MM.1S (cell line): ENCODE results near the gene CACUL1.

ENCODE experiments used
- DNase-seq: peaks from one replicate; pipeline ENCODE4 v3.0.0-alpha.2; 2015
- H2AFZ ChIP-seq: fragments of 300-600 bp; sonication (generic); 2 replicates; pipeline ENCODE4 v1.6.0; 2016; ENCODE audit warnings: antibody characterized with exemption, low read length
- H3F3A ChIP-seq: fragments of 300-600 bp; sonication (generic); 2 replicates; pipeline ENCODE4 v1.6.1; 2016; ENCODE audit warnings: mild to moderate bottlenecking, antibody characterized with exemption, low read length, moderate library complexity, mixed read lengths; ENCODE audit not compliant: insufficient read depth
- H3K27ac ChIP-seq: fragments of 300-600 bp; sonication (generic); 2 replicates; pipeline ENCODE4 v1.5.1; 2016; ENCODE audit warnings: mild to moderate bottlenecking, low read length
- H3K27me3 ChIP-seq: fragments of 300-600 bp; sonication (generic); replicated peaks from 2 replicates; pipeline ENCODE4 v1.6.0; 2016; ENCODE audit warnings: low read length; ENCODE audit not compliant: insufficient read depth
- H3K36me3 ChIP-seq: fragments of 300-600 bp; sonication (generic); replicated peaks from 2 replicates; pipeline ENCODE4 v1.6.1; 2016; ENCODE audit warnings: mild to moderate bottlenecking, low read length, mixed read lengths; ENCODE audit not compliant: insufficient read depth
- H3K4me1 ChIP-seq: fragments of 300-600 bp; sonication (generic); 2 replicates; pipeline ENCODE4 v1.6.1; 2016; ENCODE audit warnings: low read length, mixed read lengths
- H3K4me2 ChIP-seq: fragments of 300-600 bp; sonication (generic); 2 replicates; pipeline ENCODE4 v1.6.0; 2016; ENCODE audit warnings: low read depth, low read length
- H3K4me3 ChIP-seq: fragments of 300-600 bp; sonication (generic); 2 replicates; pipeline ENCODE4 v1.5.1; 2016; ENCODE audit warnings: low read length, mixed read lengths
- H3K79me2 ChIP-seq: fragments of 300-600 bp; sonication (generic); 2 replicates; pipeline ENCODE4 v1.6.1; 2016; ENCODE audit warnings: mixed run types, low read length, mixed read lengths
- H3K9ac ChIP-seq: fragments of 300-600 bp; sonication (generic); 2 replicates; pipeline ENCODE4 v1.6.1; 2016; ENCODE audit warnings: low read length, mixed read lengths
- H3K9me2 ChIP-seq: fragments of 300-600 bp; sonication (generic); replicated peaks from 2 replicates; pipeline ENCODE4 v1.6.1; 2016; ENCODE audit warnings: mild to moderate bottlenecking, low read length, mixed read lengths; ENCODE audit not compliant: insufficient read depth
- H3K9me3 ChIP-seq: fragments of 300-600 bp; sonication (generic); replicated peaks from 2 replicates; pipeline ENCODE4 v1.6.1; 2016; ENCODE audit warnings: mild to moderate bottlenecking, low read length, mixed read lengths; ENCODE audit not compliant: insufficient read depth
- H4K20me1 ChIP-seq: fragments of 300-600 bp; sonication (generic); 2 replicates; pipeline ENCODE4 v1.6.1; 2016; ENCODE audit warnings: mild to moderate bottlenecking, low read length, moderate library complexity, mixed read lengths; ENCODE audit not compliant: insufficient read depth
- CTCF ChIP-seq: fragments of 300-600 bp; sonication (generic); IDR thresholded peaks from 2 replicates; pipeline ENCODE4 v1.5.1; 2016; ENCODE audit warnings: antibody characterized with exemption, low read length, mixed read lengths
- EZH2 ChIP-seq: fragments of 300-600 bp; sonication (generic); optimal IDR thresholded peaks from 2 replicates; pipeline ENCODE3; 2017; ENCODE audit warnings: low read depth, mild to moderate bottlenecking, antibody characterized with exemption, low read length, mixed read lengths
- EZH2phosphoT487 ChIP-seq: fragments of 300-600 bp; sonication (generic); IDR thresholded peaks from 2 replicates; pipeline ENCODE4 v1.6.1; 2018; ENCODE audit warnings: antibody characterized with exemption, low read length

Gene CACUL1

GRCh38 chr10:118754556-118755423 is at the start of gene CACUL1:
Gene CACUL1, minus strand, starts transcription at chr10:118754970. Its CDS starts 208 bp downstream, at chr10:118754762.
- peak; percentile 99 for DNase-seq
- peaks cover 11% of the 10 kb centered on the region for H3K4me1 ChIP-seq
- peak within 1 kb of the TSS; percentile 56; the same call in 1 of the 2 replicates for H3K27ac ChIP-seq
- H2AFZ ChIP-seq = peak within 1 kb of the TSS; percentile 96
- 0 out of 2 replicates have a peak, but pooled peaks cover 5% of the 10 kb centered on the region for H3F3A ChIP-seq
- H3K79me2 ChIP-seq = peaks cover 50% of the 10 kb centered on the region
- TF ChIP-seq EZH2phosphoT487 = no peak
- TF ChIP-seq CTCF = no peak
- TF ChIP-seq EZH2 = no peak
- H3K36me3 ChIP-seq = no peaks in the 10 kb centered on the region
- peak within 1 kb of the TSS; percentile 92 for H3K4me2 ChIP-seq
- peaks cover 3% of the 10 kb centered on the region; the same call in 1 of the 2 replicates for H4K20me1 ChIP-seq
- no peaks in the 10 kb centered on the region for H3K9me2 ChIP-seq
- no peaks in the 10 kb centered on the region for H3K9me3 ChIP-seq
- peak within 1 kb of the TSS; percentile 93 for H3K4me3 ChIP-seq
- no peaks in the 10 kb centered on the region for H3K27me3 ChIP-seq
- peak within 1 kb of the TSS; percentile 81 for H3K9ac ChIP-seq

GRCh38 chr10:118804262-118804773 is 49.5 kb upstream of the CACUL1 start:
- no peaks in the 10 kb centered on the region for H3K79me2 ChIP-seq
- H3K36me3 ChIP-seq = no peaks in the 10 kb centered on the region
- no peaks in the 10 kb centered on the region for H3K9me2 ChIP-seq
- H2AFZ ChIP-seq = no peak overlapping the region
- no peak for TF ChIP-seq EZH2
- TF ChIP-seq EZH2phosphoT487 = no peak
- no peak for TF ChIP-seq CTCF
- H3K4me3 ChIP-seq = no peak overlapping the region
- H4K20me1 ChIP-seq = no peaks in the 10 kb centered on the region
- H3K27me3 ChIP-seq = no peaks in the 10 kb centered on the region
- H3K9ac ChIP-seq = no peak overlapping the region
- H3K4me1 ChIP-seq = no peaks in the 10 kb centered on the region
- H3K27ac ChIP-seq = no peak overlapping the region
- H3K9me3 ChIP-seq = no peaks in the 10 kb centered on the region
- no peak for DNase-seq
- H3F3A ChIP-seq = no peaks in the 10 kb centered on the region
- no peak overlapping the region for H3K4me2 ChIP-seq

GRCh38 chr10:118802126-118802793 is 47.5 kb upstream of the CACUL1 start:
- H3K27ac ChIP-seq = no peak overlapping the region
- H2AFZ ChIP-seq = no peak overlapping the region
- H3K27me3 ChIP-seq = no peaks in the 10 kb centered on the region
- H3K4me1 ChIP-seq = no peaks in the 10 kb centered on the region
- no peak for DNase-seq
- no peak overlapping the region for H3K4me2 ChIP-seq
- no peaks in the 10 kb centered on the region for H3F3A ChIP-seq
- H3K9me2 ChIP-seq = no peaks in the 10 kb centered on the region
- no peaks in the 10 kb centered on the region for H4K20me1 ChIP-seq
- no peaks in the 10 kb centered on the region for H3K9me3 ChIP-seq
- TF ChIP-seq EZH2phosphoT487 (no peak), EZH2 (no peak), CTCF (no peak)
- H3K36me3 ChIP-seq = no peaks in the 10 kb centered on the region
- no peaks in the 10 kb centered on the region for H3K79me2 ChIP-seq
- H3K9ac ChIP-seq = no peak overlapping the region
- no peak overlapping the region for H3K4me3 ChIP-seq
